Globus pallidus (tissue), 1 donor: Measurements from ENCODE around the gene ZCCHC7.

ENCODE experiments used
- DNase-seq: peaks from one replicate; pipeline ENCODE4 v3.0.0-alpha.2; 2015; ENCODE audit warnings: low spot score

ZCCHC7 gene

DNA sequence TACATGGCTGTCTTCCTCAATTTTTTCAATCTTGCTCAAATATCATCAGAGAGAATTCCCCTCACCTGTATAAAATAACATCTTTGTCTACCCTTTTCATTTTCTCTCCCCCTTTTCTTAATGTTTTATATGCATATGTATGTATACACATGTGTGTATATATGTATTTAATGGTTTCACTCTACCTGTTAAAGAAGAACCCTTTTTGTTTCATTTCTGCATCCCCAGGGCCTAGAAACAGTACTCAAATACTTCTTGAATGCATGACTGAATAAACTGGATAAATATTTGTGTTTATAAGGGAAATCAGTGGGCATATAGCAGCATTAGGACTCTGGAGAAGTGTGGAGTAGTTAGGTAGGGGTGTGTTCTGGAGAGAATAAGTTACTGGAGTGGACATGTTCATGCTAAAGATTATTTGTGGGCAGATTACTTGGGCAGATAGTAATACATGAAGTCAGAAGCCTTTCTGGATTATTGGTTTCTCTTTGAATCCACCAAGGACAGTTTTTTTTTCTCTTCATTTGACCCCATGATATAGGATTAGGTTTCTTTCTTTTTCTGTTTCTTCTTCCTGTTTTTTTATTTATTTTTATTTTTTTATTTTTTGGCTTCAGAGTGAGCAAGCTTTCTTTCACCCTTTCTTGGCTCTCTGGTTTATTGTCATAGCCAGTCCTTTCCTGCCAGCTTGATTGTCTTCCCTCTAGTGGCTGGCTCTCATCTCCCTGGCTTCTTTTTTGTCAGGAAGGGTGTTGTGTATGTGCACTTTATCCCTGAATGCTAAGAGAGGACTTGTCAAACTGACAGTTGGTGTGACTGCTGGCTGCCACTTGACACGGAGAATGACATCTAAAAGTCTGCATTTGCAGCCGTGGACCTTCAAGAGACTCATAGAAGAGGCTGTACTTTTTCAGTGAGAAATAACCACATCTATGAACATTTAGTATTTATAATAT, 89.3 kb downstream of the ZCCHC7 start:
- peak; percentile 13 for DNase-seq

DNA sequence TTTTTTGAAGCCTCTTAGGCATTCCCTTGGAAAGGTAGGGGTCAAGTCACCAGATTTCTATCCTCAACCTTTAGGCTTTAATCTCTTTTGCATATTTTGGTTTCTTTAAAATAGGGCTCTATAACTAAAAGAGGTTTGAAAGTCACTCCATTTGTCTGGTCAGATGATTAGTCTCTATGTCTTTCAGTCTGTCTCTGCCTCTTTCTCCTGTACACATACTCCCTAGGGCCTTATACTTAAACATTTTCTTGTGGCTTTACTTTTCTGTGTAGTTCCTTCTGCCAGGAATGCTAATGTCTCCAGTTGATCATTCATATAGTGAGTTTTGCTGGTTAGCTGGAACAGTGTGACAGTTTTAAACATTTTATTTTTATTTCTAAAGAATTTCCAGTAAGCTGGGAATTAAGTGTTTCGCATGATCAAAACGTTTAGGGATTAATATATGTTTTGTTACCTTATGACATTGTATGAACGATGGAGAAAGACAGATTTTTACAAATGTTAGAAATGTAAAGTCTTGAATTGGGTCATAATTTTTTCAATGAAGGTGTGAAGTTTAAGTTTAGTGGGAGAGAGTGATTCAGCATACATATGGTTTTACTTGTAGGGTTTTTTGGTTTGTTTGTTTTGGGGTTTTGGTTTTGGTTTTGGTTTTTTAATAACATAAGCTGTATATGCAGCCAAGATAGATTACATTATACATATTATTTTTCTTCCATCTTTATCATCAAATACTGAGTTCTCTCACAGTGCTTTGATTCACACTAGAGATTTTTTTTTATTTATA, 90.6 kb downstream of the ZCCHC7 start:
- no peak for DNase-seq

DNA sequence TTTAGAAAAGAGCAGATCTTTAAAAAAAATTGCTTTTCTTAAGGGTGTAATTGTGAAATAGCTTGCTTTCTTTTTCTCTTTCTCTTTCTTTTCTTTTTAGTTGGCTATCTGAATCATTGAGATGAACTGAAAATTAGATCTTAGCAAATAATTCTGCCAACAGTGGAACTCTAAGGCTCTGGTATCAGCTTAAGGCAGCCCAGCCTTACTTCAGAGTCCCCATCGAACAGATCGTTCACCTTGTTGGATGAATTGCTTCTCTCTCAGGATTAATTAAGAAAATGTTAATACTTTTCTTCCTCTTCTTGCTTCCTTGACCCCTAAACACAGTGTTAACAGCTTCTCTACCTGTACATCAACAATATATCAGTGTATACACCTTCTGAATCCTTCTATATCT, 92.1 kb downstream of the ZCCHC7 start:
- no peak for DNase-seq

DNA sequence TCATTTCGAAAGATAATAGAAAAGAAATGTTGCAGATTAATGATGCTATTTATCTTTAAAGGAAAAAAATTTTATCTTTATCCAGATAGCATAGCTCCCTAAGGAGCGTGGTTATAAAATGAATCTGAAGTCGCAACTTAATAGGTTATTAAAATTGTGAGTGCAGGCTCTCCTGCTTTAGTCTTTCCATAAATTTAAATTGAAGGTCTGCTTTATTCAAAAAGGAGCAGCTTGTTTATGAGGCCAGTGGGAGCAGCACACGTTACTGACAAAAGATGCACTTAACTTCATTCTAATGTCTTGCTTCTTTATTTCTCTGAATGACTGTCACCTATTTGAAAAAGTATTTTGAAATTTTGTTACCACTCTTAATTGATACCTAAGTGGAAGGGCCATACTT, 95.0 kb downstream of the ZCCHC7 start:
- DNase-seq: no peak

DNA sequence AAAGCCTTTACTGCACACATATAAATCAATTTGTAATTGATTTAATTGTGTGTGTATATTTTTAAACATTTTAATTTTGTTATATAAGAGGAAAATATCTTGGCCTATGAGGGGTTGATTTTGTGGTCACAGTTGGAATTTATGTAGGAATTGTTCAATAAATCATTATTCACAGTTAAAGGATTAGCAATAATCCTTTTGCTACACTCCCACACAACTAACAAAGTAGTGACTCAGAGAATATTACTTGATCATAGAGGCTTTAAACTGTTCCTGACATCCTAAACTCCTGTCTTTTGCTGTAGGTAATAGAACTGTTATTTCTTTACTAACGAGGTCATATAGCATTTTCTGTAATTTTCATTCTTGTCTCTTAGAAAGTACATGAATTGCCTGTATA, 95.5 kb downstream of the ZCCHC7 start:
- no peak for DNase-seq

DNA sequence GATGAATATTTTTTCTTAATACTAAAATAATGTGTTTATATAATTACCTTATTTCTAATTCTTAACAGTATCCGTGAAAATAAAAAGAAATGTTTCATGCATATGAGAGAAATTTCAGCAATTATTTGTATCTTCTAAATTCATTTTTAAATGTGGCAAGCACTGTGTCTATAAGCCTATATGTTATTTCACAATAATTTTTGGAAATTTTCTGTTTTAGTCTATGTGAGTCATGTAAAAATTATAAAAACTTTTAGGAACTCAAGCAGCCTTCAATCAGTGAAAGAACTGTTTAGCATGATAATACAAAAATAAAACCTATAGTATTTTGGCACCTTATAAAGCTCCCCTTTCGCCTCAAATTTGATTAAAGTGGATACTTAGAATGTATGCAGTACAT, 96.8 kb downstream of the ZCCHC7 start:
- no peak for DNase-seq

DNA sequence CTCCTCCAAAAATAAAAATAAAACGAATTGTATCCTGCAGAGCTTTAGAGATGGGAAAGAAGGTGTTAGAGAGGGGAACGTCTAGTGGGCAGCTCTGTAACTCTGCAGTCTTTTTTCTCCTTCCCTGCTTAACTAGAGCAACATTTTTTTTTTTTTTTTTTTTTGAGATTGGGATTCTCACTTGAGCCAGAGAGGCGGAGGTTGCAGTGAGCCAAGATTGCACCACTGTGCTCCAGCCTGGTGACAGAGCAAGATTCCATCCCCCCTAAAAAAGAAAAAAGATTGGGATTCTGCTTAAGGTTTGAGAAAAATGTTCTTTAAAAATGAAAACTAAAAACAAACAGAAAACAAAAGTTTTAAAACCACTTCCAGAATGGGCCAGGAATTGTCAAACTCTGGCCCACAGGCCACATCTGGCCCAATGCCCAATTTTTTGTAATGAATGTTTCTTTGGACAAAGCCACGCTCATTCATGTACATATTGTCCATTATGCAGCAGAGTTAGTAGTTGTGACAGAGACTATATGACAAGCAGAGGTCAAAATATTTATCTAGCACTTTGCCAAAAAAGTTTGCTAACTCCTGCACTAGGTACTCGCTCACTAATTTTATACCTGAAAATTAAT, 98.5 kb downstream of the ZCCHC7 start:
- no peak for DNase-seq

DNA sequence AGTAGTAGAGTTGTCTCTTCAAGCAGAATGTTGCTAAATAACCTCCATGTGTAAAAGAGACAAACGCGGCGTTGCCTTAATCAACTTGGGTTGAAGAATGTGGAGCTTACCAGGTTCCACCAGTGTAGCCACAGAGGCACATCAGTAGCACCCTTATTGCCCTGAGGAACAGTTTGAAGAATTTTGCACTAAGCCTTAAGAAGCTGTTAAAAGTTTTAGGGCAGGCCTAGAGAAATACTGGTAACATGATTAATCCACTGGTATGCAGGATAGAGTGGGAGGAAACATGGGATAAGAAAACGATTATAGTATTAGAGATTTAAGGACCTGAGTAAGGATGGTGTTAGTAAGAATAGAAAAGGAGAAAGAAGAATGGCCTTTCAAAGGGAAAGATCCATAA, 100.6 kb downstream of the ZCCHC7 start:
- no peak for DNase-seq

DNA sequence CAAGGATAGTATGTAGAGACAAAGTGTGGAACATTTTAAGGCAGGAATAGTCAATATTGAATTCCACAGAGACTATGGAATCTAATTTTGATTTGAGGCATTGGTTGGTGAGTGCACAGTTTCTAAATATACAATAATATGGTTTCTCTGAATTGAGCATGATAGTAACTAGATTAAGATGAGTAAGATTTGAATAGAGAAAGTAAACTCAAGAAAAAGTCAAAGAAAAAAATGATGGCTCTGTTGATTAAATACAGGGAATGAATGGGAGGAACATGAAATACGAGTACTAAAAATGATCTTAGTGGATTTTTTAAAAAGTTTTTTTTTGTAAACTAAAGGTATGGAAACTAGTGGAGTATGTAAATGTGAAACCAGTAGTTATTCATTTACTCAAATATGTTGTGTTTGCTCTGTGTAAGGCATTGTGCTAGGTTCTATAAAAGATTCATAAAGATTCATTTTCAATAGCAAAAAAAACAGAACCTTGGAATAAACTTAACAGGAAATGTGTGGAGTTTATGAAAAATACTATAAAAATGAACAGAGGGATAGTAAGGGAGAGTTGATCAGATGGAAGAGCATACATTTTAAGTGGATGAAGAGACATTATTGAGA, 101.2 kb downstream of the ZCCHC7 start:
- no peak for DNase-seq

DNA sequence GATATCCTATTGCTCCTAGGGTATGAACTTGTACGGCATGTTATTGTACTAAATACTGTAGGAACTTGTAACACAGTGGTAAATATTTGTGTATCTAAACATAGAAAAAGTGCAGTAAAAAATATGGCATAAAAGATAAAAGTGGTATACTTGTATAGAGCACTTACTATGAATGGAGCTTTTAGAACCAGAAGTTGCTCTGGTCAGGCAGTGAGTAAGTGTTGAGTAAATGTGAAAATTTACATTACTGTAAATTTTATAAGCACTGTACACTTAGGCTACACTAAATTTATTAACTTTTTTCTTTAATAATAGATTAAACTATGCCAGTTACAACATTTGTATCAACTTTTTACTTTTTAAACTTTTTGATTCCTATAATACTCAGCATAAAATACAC, 109.1 kb downstream of the ZCCHC7 start:
- DNase-seq: no peak

DNA sequence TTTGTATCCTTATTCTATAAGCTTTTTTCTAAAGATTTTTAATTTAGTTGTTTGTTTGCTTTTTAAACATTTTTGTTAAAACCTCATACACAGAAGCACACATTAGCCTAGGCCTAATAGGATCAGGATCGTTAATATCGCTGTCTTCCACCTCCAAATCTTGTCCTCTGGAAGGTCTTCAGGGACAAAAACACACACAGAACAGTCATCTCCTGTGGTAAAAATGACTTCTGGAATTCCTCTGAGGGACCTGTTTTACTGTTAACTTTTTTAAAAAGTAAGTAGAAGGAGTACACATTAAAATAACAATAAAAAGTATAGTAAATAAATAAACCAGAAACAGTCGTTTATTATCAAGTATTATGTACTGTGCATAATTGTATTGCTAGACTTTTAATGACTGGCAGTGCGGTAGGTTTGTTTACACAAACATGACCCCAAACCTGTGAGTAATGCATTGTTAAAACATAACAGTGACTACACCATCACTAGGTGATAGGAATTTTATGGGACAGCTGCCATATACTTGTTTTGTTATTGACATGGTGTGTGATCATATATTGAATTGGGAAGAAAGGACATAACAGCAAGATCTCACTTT, 109.6 kb downstream of the ZCCHC7 start:
- DNase-seq: no peak

DNA sequence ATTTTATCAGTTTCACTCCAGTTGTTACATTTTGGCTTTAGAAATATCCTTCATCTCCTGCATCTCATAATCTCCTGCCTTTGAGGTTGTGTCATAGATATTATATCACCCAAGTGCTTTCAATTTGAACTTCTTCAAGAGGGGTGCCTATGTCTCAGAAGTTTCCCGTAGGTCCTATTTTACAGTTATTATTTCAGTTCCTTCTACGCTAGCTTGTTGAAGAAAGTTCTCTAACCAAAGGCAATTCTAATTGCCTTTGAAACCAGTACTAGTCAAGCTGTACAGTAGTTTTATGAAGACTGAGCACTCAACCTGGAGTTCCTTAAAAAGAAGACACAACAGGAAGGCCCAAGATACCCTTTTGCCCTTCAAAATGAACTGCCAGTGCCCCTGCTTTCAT, 116.4 kb downstream of the ZCCHC7 start:
- DNase-seq: no peak

DNA sequence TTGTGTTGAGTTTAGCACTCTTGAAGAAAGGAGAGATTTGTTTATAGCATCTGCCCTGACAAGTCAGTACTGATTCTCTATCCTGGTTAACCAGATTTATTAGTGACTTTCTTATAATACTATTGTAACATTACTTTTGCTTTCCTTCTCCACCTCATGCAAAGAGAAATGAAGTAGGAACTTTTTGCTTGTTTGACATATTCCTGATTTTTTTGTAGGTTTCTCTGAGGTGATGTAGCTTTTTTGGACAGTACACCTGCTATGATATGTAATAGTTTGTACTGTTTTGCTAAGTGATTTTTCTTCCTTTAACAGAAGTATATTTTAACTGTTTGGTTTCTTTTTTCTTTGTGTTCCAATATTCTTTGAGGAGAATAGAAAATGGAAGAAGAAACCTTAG, 117.7 kb downstream of the ZCCHC7 start:
- DNase-seq: no peak

DNA sequence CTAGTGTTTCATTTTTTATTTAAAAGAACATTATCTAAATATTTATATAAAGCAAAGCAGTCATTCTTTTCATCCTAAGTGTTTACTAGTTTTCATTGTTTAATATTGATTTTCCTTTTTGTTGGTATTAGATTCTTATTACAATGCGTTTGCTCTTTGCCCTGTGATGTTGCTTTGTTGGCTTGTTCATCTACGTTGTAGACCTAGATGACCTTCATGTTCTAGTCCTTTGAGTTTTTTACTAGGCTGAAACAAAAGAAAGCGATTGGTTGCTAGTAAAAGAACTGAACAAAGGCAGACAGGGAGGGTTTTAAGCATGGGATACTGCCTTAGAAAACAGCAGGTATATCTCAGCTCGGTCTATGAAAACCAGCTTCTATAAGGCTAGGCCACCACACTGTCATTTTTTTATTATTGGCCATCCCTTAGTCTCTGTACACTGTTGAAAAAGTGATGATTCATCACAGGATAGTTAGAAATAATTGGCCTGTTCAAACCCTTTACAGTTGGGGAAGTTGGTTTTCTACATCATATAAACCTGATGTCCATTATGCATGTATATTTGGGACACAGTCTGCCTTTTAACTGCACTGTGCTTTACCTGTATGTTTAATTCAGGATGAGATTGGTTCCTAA, 119.0 kb downstream of the ZCCHC7 start:
- no peak for DNase-seq

DNA sequence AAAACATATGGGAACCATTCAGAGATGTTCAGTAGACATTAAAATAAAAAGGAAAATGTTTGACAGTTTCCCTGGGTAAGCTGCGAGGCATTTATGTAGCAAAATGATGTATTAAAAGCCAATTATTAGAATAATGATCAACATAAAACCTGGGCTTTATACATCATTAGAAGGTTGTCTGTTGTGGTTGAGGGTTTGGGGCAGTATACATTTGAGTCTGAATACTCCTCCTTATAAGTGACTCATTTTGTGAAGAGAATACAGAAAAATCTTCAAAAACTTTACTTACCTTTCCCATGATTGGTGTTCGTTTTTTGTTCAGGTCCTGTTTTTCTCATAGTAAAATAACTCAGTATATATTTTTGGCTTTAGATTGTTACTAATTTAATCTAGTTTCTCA, 119.5 kb downstream of the ZCCHC7 start:
- no peak for DNase-seq

DNA sequence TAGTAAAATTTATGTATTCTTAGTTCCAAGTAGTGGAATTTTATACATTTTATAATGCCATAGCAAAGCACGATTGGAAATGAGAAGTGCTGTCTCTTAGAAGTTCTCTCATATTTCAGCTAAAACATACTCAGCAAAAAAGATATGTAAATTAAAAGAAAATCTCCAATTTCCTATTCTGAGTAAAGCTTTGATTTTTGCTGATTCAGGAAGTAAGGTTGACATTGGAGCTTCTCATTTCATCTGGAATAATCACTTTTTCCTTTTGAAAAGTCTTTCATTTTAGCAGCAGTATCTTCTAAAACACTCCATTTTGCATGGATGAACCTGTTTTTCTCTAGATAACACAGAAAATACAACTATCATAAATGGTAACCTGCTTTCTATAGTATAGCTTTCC, 121.0 kb downstream of the ZCCHC7 start:
- DNase-seq: no peak

DNA sequence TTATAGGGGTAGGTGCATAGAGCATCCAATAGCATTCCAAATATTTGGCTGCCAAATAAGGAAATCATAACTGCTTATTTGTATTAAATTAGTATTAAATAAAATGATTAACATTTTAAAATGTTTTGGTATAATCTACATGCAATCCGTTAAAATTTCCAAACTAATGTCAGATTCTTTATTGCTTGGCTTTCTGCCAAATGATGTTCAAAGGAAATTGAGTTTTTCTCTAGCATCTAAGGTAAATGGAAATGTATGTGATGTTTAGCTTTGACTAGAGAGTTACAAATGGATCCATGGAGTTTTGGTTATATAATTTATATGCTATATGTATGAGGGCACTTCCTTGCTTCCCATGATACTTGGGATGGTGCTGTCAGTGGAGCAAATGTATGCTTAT, 121.7 kb downstream of the ZCCHC7 start:
- no peak for DNase-seq

DNA sequence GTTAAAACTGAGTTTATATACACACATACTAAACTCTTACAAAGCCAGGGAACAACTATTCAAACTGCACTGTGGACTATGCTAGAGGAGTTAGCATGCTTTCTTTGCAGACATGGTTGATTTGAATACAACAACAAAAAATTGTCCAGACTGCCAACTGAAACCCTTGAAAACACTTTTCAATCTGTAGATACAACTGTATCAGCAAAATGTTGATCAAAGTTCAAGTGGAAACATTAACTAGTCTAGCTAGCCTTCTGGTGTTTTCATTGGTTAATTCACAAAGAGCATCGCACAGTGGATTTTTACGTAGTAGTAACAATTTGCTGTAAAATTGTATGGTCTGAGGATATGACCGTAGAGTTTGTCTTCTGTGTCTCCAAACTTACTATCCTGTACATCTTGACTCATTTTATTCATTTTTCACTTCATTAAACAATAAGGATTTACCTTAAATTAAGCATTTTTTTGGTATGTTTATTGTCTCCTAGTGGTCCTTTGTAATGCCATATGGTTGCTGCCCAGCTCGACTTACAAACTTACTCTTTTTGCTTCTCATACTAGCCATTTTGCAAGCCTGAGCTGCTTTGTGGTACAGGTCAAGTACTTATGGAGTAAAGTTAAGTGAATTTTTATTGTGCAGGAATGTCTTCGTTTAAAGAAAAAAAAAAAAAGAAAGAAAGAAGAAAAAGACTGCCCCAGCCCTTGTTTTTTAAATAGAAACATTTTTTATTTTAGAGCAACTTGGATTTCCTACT, 123.4 kb downstream of the ZCCHC7 start:
- DNase-seq: no peak

DNA sequence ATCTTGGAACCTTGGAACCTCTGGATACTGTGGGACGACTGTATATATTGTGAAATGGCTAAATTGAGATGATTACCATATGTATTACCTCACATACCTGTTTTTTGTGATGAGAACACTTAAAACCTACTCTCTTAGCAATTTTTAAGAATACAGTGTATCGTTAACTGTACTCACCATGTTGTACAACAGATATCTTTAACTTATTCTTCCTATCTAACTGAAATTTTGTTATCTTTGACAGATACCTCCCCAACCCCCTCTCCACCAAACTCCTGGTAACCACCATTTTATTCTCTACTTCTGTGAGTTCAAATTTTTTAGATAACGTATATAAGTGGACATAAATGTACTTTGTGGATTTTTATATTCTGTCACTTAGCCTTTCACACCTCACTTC, 126.5 kb downstream of the ZCCHC7 start:
- no peak for DNase-seq

DNA sequence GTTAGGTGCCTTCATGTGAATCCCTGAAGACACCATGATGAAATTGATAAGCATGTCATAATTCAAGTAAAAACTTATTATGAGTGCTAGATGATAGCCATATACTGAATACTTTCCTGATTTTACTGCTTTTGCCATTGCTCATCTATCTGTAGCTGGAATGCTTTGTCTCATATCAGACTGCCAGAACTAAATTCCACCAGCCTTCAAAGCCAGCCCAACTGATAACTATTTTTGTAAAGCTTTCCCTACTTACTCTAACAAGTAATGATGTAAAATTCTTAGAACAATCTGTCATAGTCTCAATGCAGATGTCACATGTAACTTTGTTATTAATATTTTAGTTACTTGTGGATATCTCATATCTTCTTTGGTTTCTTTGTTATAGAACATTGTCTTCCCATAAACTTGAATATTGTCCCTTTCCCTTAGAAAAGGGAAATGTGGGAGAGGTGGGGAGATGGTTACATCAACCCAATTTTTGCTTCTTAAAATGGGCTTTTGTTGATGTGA, 128.3 kb downstream of the ZCCHC7 start:
- DNase-seq: no peak
